ENCODE measurements around the gene TM9SF2.
A peak's percentile ranks its signal among the peaks of the same experiment; 100 is the strongest.
"Not testable (repeated sequence)": the region's sequence is repeated elsewhere in the genome, so short reads cannot be mapped to it uniquely, and the experiment has no call there.

The TM9SF2 gene

GRCh38 chr13:99542788-99543406, 41.6 kb downstream of the TM9SF2 start:
- DNase-seq = peak in 1 of 4 experiments; percentile 10

GRCh38 chr13:99545361-99545760, 44.1 kb downstream of the TM9SF2 start:
- no peak for DNase-seq

- no peak for DNase-seq
Measured at GRCh38 chr13:99545979-99546378, 44.7 kb downstream of the TM9SF2 start.

- DNase-seq = no peak
Measured at GRCh38 chr13:99546878-99547277, 45.6 kb downstream of the TM9SF2 start.

GRCh38 chr13:99548448-99548847, 47.2 kb downstream of the TM9SF2 start:
- DNase-seq = no peak

- no peak for DNase-seq
Measured at GRCh38 chr13:99553033-99553432, 51.8 kb downstream of the TM9SF2 start.

GRCh38 chr13:99555149-99555548, 53.9 kb downstream of the TM9SF2 start:
- DNase-seq = no peak

GRCh38 chr13:99556867-99557443, 55.7 kb downstream of the TM9SF2 start:
- no peak for DNase-seq

GRCh38 chr13:99558570-99559180, 57.4 kb downstream of the TM9SF2 start:
- DNase-seq = no peak

- DNase-seq = no peak
Measured at GRCh38 chr13:99559560-99559959, 58.3 kb downstream of the TM9SF2 start.

- DNase-seq = no peak
Measured at GRCh38 chr13:99563404-99563803, 62.1 kb downstream of the TM9SF2 start.

GRCh38 chr13:99564386-99564785, 63.1 kb downstream of the TM9SF2 start:
- DNase-seq = no peak

GRCh38 chr13:99565478-99566124, 64.3 kb downstream of the TM9SF2 start:
- no peak for DNase-seq

GRCh38 chr13:99566125-99567083, 65.1 kb downstream of the TM9SF2 start:
- DNase-seq = no peak

- not testable (repeated sequence) for DNase-seq
Measured at GRCh38 chr13:99568901-99569300, 67.6 kb downstream of the TM9SF2 start.

- no peak for DNase-seq
Measured at GRCh38 chr13:99572131-99572530, 70.9 kb downstream of the TM9SF2 start.

- DNase-seq = no peak
Measured at GRCh38 chr13:99572921-99573320, 71.6 kb downstream of the TM9SF2 start.

GRCh38 chr13:99575376-99576120, 74.3 kb downstream of the TM9SF2 start:
- DNase-seq = no peak

- no peak for DNase-seq
Measured at GRCh38 chr13:99577934-99578917, 77.0 kb downstream of the TM9SF2 start.

GRCh38 chr13:99580500-99581268, 79.4 kb downstream of the TM9SF2 start:
- no peak for DNase-seq
